Naive thymus-derived CD4-positive, alpha-beta T cell (primary cell): ENCODE measurements around the gene CYP4F22. TPM values are rescaled to one million over a fixed set of nuclear protein-coding genes. Genes with fewer than 3 reads are reported as not detected.
A peak's percentile ranks its signal among the peaks of the same experiment; 100 is the strongest.
"Not testable (repeated sequence)": the region's sequence is repeated elsewhere in the genome, so short reads cannot be mapped to it uniquely, and the experiment has no call there.

Source experiments
- ATAC-seq: fragments of 150-1000 bp; cut with Tn5 transposase; 2 replicates; pipeline ENCODE4 v1.10.0; 2021; ENCODE audit warnings: mild to moderate bottlenecking, moderate library complexity
- CTCF ChIA-PET: fragments of 350-600 bp; sonication (Branson Sonifier 250); formaldehyde crosslinking; loops from one replicate; lab custom pipeline; 2021; ENCODE audit warnings: antibody characterized with exemption; lab: Charles Lee
- POLR2A ChIA-PET: fragments of 350-600 bp; sonication (Branson Sonifier 250); formaldehyde crosslinking; loops from one replicate; lab custom pipeline; 2021; ENCODE audit warnings: antibody characterized with exemption, inconsistent platforms; lab: Charles Lee
- DNase-seq, 9 donors: peaks; one replicate each; pipeline versions ENCODE4 v3.0.0 to v3.0.0-alpha.2; 2020 to 2022; ENCODE audit warnings: mixed read lengths in 1 of 9
- H3K27ac ChIP-seq: one replicate; pipeline ENCODE4 v1.7.0; 2013; ENCODE audit warnings: mild to moderate bottlenecking, low read depth, low read length, moderate library complexity
- H3K27me3 ChIP-seq, 2 donors: one replicate each; pipeline ENCODE4 v1.7.0; 2013; ENCODE audit warnings: low read length in 2 of 2, mild to moderate bottlenecking in 2 of 2, moderate library complexity in 2 of 2; ENCODE audit not compliant: control insufficient read depth in 2 of 2, insufficient read depth in 2 of 2
- H3K36me3 ChIP-seq, 3 experiments: 1 replicate in 2 of 3; 2 replicates in 1 of 3; pipeline ENCODE4 v1.7.0; 2013; ENCODE audit warnings: low read length in 3 of 3, mild to moderate bottlenecking in 3 of 3, moderate library complexity in 1 of 3; ENCODE audit not compliant: insufficient read depth in 3 of 3, control insufficient read depth in 2 of 3
- H3K4me1 ChIP-seq, 2 donors: one replicate each; pipeline ENCODE4 v1.7.0; 2013; ENCODE audit warnings: low read length in 2 of 2, mild to moderate bottlenecking in 2 of 2, moderate library complexity in 1 of 2; ENCODE audit not compliant: control insufficient read depth in 2 of 2, insufficient read depth in 2 of 2
- H3K4me3 ChIP-seq: 2 replicates; pipeline ENCODE4 v1.7.0; 2013; ENCODE audit warnings: mild to moderate bottlenecking, low read length
- H3K9me3 ChIP-seq, 3 experiments: 1 replicate in 2 of 3; 2 replicates in 1 of 3; pipeline ENCODE4 v1.7.0; 2013; ENCODE audit warnings: low read length in 3 of 3; ENCODE audit not compliant: control insufficient read depth in 2 of 3
- H3K27ac Mint-ChIP-seq, 9 donors: one replicate each; pipeline ENCODE4 v1.8.0; 2020 to 2022; ENCODE audit warnings: mixed read lengths in 9 of 9, mild to moderate bottlenecking in 8 of 9, moderate library complexity in 5 of 9, inconsistent platforms in 2 of 9
- H3K27me3 Mint-ChIP-seq, 5 donors: one replicate each; pipeline ENCODE4 v1.8.0; 2021 to 2022; ENCODE audit warnings: mixed read lengths in 5 of 5, mild to moderate bottlenecking in 1 of 5
- H3K36me3 Mint-ChIP-seq, 5 donors: one replicate each; pipeline ENCODE4 v1.8.0; 2020 to 2022; ENCODE audit warnings: mixed read lengths in 5 of 5, mild to moderate bottlenecking in 3 of 5, inconsistent platforms in 1 of 5
- H3K4me1 Mint-ChIP-seq, 7 donors: one replicate each; pipeline ENCODE4 v1.8.0; 2020 to 2022; ENCODE audit warnings: mixed read lengths in 7 of 7, mild to moderate bottlenecking in 3 of 7, inconsistent platforms in 1 of 7
- H3K4me3 Mint-ChIP-seq, 10 donors: one replicate each; pipeline ENCODE4 v1.8.0; 2020 to 2022; ENCODE audit warnings: mild to moderate bottlenecking in 10 of 10, mixed read lengths in 10 of 10, moderate library complexity in 6 of 10, inconsistent platforms in 2 of 10
- H3K9me3 Mint-ChIP-seq, 11 donors: one replicate each; pipeline ENCODE4 v1.8.0; 2020 to 2022; ENCODE audit warnings: mixed read lengths in 11 of 11, mild to moderate bottlenecking in 4 of 11, inconsistent platforms in 1 of 11, moderate library complexity in 1 of 11
- intact Hi-C, 2 donors: fragments of 100-400 bp; cut with micrococcal nuclease; formaldehyde crosslinking; loops; one replicate each; pipeline ENCODE4 v1.15.1; 2023
- polyA plus RNA-seq, 2 donors: library from polyadenylated mRNA; unstranded; fragments of 300-500 nt; fragmentation: Illumina TruSeq; gene quantifications; one replicate each; pipeline ENCODE4 v1.2.3, GENCODE V29; 2021
- total RNA-seq, 6 experiments: library from RNA in 5 of 6; stranded (reverse) in 5 of 6; gene quantifications; 1 replicate in 5 of 6; 2 replicates in 1 of 6; pipeline ENCODE4 v1.2.3 and lab custom pipeline; 2021 to 2026

CYP4F22 gene
- total and polyA plus RNA-seq, 7 experiments from 2014 or later, result 0.15 to 3.6 (median 0.27) TPM; not detected in 2

- Histone ChIP-seq H3K4me1 (no peaks in the 10 kb centered on the region), H3K27me3 (no peaks in the 10 kb centered on the region), H3K4me3 (no peak overlapping the region), H3K27ac (no peak overlapping the region), H3K9me3 (no peaks in the 10 kb centered on the region), H3K36me3 (no peaks in the 10 kb centered on the region)
- Mint-ChIP-seq H3K36me3 (peaks cover 0 to 7% (median 0%) of the 10 kb centered on the region in 5 donors), H3K4me3 (no peak overlapping the region), H3K4me1 (peaks cover 0 to 2% (median 0%) of the 10 kb centered on the region in 7 donors), H3K27me3 (peaks cover 0 to 6% (median 0%) of the 10 kb centered on the region in 5 donors), H3K27ac (no peak overlapping the region), H3K9me3 (peaks cover 0 to 10% (median 0%) of the 10 kb centered on the region in 11 donors)
- intact Hi-C loops, result no loop called here
- ChIA-PET CTCF (no interaction called here), POLR2A (interaction anchor here (1.3 kb wide), 1 partner anchor 19 kb away, joined by 3 read pairs; no protein-coding TSS in a partner anchor)
- ATAC-seq, result no peak
- no peak for DNase-seq
These were observed 18.1 kb downstream of the CYP4F22 start for GRCh38 chr19:15526408-15526807.

- Histone ChIP-seq H3K4me1 (peaks cover 0 to 2% of the 10 kb centered on the region in 2 donors), H3K27ac (no peak overlapping the region), H3K27me3 (no peaks in the 10 kb centered on the region), H3K36me3 (no peaks in the 10 kb centered on the region), H3K4me3 (no peak overlapping the region), H3K9me3 (no peaks in the 10 kb centered on the region)
- DNase-seq, result no peak
- Mint-ChIP-seq H3K4me3 (no peak overlapping the region), H3K9me3 (peaks cover 0 to 10% (median 0%) of the 10 kb centered on the region in 11 donors), H3K27ac (no peak overlapping the region), H3K36me3 (peaks cover 0 to 7% (median 0%) of the 10 kb centered on the region in 5 donors), H3K4me1 (peaks cover 3 to 9% (median 6%) of the 10 kb centered on the region in 7 donors), H3K27me3 (peaks cover 0 to 6% (median 0%) of the 10 kb centered on the region in 5 donors)
- intact Hi-C loops, result no loop called here
- ATAC-seq, result no peak
- POLR2A ChIA-PET, result interaction anchor here (0.5 to 1.3 kb wide), 3 partner anchors 20 to 323 kb away, joined by 3 read pairs; no protein-coding TSS in a partner anchor
- CTCF ChIA-PET, result no interaction called here
These were observed 19.4 kb downstream of the CYP4F22 start for GRCh38 chr19:15527705-15528104.

- ChIA-PET CTCF (interaction anchor here (0.6 kb wide), 1 partner anchor 1108 kb away, joined by 3 read pairs; no protein-coding TSS in a partner anchor), POLR2A (no interaction called here)
- intact Hi-C loops, result no loop called here
- Mint-ChIP-seq H3K4me3 (no peak overlapping the region), H3K27ac (no peak overlapping the region), H3K27me3 (peaks cover 0 to 3% (median 0%) of the 10 kb centered on the region in 5 donors), H3K4me1 (peaks cover 14 to 21% (median 16%) of the 10 kb centered on the region in 7 donors), H3K9me3 (peaks cover 0 to 10% (median 0%) of the 10 kb centered on the region in 11 donors), H3K36me3 (peaks cover 0 to 7% (median 0%) of the 10 kb centered on the region in 5 donors)
- no peak overlapping the region for H3K27ac ChIP-seq
- no peaks in the 10 kb centered on the region for H3K36me3 ChIP-seq
- H3K27me3 ChIP-seq, result no peaks in the 10 kb centered on the region
- ATAC-seq (no peak), DNase-seq (no peak)
- no peaks in the 10 kb centered on the region for H3K9me3 ChIP-seq
- no peak overlapping the region for H3K4me3 ChIP-seq
- peaks cover 0 to 6% of the 10 kb centered on the region in 2 donors for H3K4me1 ChIP-seq
These were observed 21.5 kb downstream of the CYP4F22 start for GRCh38 chr19:15529774-15530372.

GRCh38 chr19:15532779-15533521, 24.6 kb downstream of the CYP4F22 start:
- Mint-ChIP-seq H3K36me3 (peaks cover 0 to 7% (median 0%) of the 10 kb centered on the region in 5 donors), H3K27me3 (peaks cover 0 to 8% (median 0%) of the 10 kb centered on the region in 5 donors), H3K27ac (peak overlapping the region in 4 of 9 donors; percentile 19 to 43 (median 28)), H3K9me3 (peaks cover 0 to 16% (median 0%) of the 10 kb centered on the region in 11 donors), H3K4me1 (peaks cover 14 to 27% (median 21%) of the 10 kb centered on the region in 7 donors), H3K4me3 (peak overlapping the region in 5 of 10 donors; percentile 12 to 46 (median 17))
- DNase-seq, result peak in 2 of 9 donors; percentile 14 to 36
- ATAC-seq, result peak; percentile 54
- POLR2A ChIA-PET, result interaction anchor here (0.8 to 1.1 kb wide), 2 partner anchors 63 to 68 kb away, joined by 3 to 8 read pairs; no protein-coding TSS in a partner anchor
- no peaks in the 10 kb centered on the region for H3K36me3 ChIP-seq
- no peak overlapping the region for H3K27ac ChIP-seq
- CTCF ChIA-PET, result interaction anchor here (0.7 to 1.3 kb wide), 2 partner anchors 114 to 177 kb away, joined by 3 to 4 read pairs; partner anchors contain the start of gene AKAP8L
- no peaks in the 10 kb centered on the region for H3K27me3 ChIP-seq
- peaks cover 0 to 6% of the 10 kb centered on the region in 2 donors for H3K4me1 ChIP-seq
- H3K9me3 ChIP-seq, result no peaks in the 10 kb centered on the region
- H3K4me3 ChIP-seq, result no peak overlapping the region
- intact Hi-C loops, result no loop called here

GRCh38 chr19:15533522-15533830, 25.2 kb downstream of the CYP4F22 start:
- H3K27me3 ChIP-seq, H3K36me3 ChIP-seq, H3K9me3 ChIP-seq, H3K27me3 Mint-ChIP-seq, ATAC-seq, H3K27ac ChIP-seq, H3K4me1 ChIP-seq, DNase-seq, intact Hi-C loops, H3K36me3 Mint-ChIP-seq, H3K4me3 ChIP-seq: not testable (repeated sequence)
- H3K9me3 Mint-ChIP-seq, result peaks cover 0 to 14% (median 3%) of the 10 kb centered on the region in 11 donors
- H3K27ac Mint-ChIP-seq, result peak overlapping the region in 3 of 9 donors; percentile 19 to 43 (median 32)
- peaks cover 14 to 27% (median 21%) of the 10 kb centered on the region in 7 donors for H3K4me1 Mint-ChIP-seq
- ChIA-PET CTCF (interaction anchor here (0.7 to 1.3 kb wide), 2 partner anchors 115 to 177 kb away, joined by 3 to 4 read pairs; partner anchors contain the start of gene AKAP8L), POLR2A (interaction anchor here (0.8 to 1.2 kb wide), 3 partner anchors 18 to 68 kb away, joined by 3 to 8 read pairs (median 3); no protein-coding TSS in a partner anchor)
- H3K4me3 Mint-ChIP-seq, result peak overlapping the region in 4 of 10 donors; percentile 12 to 19 (median 16)
